ENCODE results near the gene NUFIP1.
"Not testable (repeated sequence)": the region's sequence is repeated elsewhere in the genome, so short reads cannot be mapped to it uniquely, and the experiment has no call there.

NUFIP1 gene

DNA sequence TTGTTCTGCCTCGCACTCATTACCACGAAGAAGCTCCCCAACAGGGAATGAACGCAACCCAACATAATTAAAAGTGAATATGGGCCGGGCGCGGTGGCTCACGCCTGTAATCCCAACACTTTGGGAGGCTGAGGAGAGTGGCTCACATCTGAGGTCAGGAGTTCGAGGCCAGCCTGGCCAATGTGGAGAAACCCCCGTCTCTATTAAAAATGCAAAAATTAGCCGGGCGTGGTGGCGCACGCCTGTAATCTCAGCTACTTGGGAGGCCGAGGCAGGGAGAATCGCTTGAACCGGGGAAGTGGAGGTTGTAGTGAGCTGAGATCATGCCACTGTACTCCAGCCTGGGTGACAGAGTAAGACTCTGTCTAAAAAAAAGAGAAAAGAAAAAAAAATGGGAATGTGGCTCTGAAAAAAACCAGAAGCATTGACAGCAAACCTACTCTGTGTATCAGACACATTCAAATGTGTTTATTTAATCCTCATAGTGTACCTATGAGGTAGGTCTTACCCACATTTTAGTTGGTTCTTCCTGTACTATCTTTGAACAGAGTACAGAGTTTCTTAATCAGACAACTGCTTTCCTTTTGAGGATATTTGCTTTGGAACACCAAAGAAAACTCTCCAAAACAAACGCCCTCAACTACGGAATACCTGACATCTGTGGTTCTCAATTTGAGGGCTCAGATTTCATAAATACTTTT is 70.0 kb downstream of the NUFIP1 start:
- no peak for DNase-seq (ENCODE audit: low read depth, low spot score)

DNA sequence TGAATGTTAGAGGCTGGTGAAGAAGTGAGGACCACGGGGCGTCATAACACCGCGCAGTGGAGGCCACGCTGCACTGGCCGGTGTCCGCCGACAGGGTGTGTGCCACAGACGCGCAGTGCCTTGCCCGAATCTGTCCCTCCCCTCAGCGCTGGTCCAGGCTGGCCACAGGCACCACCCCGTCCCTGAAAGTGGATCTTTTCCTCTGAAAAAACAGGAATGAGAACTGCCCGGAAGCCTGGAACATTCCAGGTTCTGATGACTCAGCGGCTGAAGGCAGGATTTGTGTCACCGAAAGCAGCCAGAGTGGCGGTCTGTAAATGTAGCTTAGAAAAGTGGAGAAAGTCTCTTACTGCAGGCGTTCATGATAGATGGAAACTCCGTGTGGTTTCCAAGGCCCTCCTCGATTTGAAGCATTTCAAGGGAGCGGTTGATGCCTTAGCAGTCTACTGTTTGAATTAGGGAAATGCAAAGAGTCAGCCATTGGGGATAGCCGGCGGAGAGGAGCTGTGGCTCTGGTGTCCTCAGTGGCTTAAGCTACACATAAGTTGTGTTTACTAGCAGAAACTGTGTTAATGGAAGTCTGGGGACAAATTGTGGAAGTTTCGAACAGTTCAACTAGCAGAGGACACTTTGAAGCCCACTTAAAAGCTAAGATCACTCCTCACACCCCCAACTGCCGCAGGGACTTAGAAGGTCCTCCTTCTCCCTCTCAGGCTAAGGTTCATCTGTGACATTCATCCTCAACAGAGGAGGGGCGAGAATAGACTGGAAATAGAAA is 70.8 kb downstream of the NUFIP1 start:
- peak; percentile 84 for DNase-seq (ENCODE audit: low read depth, low spot score)

- peak; percentile 91 for DNase-seq (ENCODE audit: low read depth, low spot score)
Measured at GRCh38 chr13:44917589-44918325, 71.5 kb downstream of the NUFIP1 start.

DNA sequence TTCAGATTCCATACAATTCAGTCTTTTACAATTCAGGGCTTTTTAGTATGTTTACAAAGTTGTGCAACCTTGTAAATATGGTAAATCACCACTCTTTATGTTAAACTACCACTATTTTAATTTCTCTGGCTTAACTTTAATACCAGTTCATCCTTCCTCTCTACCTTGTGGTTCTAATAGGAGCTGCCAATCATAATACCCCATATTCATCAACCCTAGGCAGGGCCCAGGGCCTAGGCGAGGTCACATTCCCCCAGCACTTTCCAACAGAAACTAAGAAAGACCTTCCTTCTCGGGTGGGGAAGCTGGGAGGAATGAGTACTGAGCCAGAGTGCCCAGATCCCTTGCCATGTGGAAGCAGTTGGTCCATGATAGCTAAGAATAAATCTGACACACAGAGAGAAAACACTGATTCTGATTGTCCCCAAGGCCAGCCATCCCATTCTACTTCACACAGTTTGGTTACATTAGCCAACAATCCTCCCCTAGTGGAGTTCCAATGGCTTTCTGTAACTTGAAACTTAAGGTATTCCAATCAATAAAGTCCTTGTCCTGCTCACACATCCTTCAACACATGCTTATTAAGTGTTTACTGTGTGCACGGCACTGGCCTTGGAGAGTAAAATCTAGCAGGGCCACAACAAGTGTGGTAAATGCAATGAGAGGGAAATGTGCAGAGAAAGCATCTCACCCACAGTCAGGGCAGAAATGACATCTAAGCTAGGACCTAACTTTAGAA is 76.8 kb downstream of the NUFIP1 start:
- DNase-seq (ENCODE audit: low read depth, low spot score): no peak

- no peak for DNase-seq (ENCODE audit: low read depth, low spot score)
Measured at GRCh38 chr13:44908712-44909111, 80.6 kb downstream of the NUFIP1 start.

DNA sequence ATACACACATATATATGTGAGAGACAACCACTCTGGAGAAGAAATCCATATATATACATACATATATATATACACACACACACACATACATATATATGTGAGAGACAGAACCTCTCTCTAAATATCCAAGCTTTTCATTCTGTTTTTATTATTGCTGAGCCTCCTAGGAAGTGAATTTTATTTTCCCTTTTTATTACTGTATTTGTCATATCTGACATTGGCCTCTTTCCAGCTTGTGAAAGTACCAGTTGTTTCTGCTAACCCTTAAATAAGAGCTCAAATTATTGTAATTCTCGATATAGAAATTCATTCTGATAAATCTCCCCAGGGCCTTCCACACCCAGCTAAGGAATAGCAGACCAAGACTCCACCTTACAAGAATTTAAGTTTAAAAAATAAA is 81.0 kb downstream of the NUFIP1 start:
- DNase-seq (ENCODE audit: low read depth, low spot score): no peak

DNA sequence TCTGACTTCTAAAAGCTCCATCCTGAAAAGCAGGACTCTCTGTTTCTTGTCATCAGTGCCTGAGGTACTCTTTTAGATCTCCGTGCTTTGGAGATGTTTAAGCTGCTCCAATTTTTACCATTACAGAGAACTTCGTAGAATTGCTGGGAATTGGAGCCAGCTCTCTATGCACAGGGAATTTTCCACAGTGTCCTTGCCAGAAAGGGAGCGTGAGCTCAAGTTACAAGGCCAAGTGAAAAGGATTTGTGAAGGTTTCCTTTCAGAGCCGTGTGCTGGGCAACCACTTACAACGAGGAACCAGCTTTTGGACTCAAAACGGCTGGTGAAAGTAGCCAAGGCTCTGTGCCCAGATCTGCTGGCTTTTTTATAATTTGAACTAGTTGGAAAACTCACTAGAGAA is 82.6 kb downstream of the NUFIP1 start:
- DNase-seq (ENCODE audit: low read depth, low spot score): no peak

GRCh38 chr13:44906230-44906629 is 83.0 kb downstream of the NUFIP1 start:
- no peak for DNase-seq (ENCODE audit: low read depth, low spot score)

GRCh38 chr13:44905556-44905955 is 83.7 kb downstream of the NUFIP1 start:
- no peak for DNase-seq (ENCODE audit: low read depth, low spot score)

DNA sequence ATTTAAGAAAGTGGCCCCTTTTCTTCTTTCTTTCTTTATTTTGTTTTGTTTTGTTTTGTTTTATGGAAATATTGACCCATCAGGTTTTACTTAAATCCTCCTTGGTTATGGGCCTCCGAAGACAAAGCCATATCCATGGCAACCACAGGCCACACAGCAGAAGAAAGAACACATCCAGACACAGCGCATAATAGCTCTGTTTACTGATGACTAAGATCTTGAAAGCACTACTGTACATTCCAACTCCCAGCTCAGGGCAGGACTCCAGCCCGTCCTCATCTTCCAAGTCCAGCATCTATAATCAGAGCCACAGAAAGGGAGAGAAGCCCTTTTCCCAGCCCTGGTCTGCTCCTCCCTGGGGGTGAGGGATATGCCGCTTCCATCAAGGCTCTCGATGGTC is 84.3 kb downstream of the NUFIP1 start:
- no peak for DNase-seq (ENCODE audit: low read depth, low spot score)

GRCh38 chr13:44903574-44903985 is 85.7 kb downstream of the NUFIP1 start:
- DNase-seq (ENCODE audit: low read depth, low spot score): no peak

DNA sequence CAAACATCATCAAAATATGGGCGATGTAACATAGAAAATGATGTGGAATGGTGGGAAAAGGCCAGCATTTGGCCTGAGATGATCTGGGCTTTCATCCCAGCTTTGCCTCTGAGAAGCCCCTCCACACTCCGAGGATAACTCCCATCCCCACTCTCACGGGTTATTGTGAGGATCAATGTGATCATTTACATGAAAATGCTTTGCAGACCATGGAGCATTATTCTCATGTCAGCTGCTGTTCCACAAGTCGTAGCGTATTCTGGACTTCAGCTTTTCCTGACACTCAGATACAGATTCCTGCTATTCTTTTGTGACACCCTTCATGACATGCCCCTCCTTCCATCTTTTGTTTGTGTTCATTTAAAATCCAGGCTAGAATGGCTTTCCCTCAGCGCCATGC is 86.5 kb downstream of the NUFIP1 start:
- no peak for DNase-seq (ENCODE audit: low read depth, low spot score)

- no peak for DNase-seq (ENCODE audit: low read depth, low spot score)
Measured at GRCh38 chr13:44899967-44900366, 89.3 kb downstream of the NUFIP1 start.

DNA sequence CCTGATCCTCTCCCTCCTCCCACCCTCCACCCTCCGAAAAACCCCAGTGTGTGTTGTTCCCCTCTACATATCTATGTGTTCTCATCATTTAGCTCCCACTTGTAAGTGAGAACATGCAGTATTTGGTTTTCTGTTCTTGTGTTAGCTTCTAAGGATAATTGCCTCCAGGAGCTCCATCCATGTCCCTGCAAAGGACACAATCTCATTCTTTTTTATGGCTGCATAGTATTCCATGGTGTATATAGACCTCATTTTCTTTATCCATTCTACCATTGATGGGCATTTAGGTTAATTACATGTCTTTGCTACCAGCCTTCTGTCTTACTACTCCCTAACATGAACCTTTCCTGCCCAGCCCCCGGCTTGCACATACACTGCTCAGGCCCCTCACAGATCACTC is 91.0 kb downstream of the NUFIP1 start:
- DNase-seq (ENCODE audit: low read depth, low spot score): not testable (repeated sequence)

DNA sequence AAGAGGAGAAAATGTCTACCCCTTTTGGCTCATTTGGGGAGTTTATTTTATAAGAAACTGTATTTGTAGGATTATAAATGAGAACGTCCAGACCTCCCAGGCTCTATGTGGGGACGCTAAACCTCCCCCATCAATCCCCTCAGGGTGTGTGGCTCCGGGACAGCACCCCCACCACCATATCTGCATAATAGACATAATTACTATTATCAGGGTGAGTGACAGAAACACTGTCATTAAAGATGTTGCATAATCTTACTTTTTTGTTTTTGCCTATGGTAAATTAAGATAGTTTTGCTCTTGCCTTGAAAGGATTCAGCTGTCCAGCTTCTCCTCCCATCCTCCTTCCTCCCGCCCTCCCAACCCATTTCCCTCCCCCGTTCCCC is 93.3 kb downstream of the NUFIP1 start:
- no peak for DNase-seq (ENCODE audit: low read depth, low spot score)

DNA sequence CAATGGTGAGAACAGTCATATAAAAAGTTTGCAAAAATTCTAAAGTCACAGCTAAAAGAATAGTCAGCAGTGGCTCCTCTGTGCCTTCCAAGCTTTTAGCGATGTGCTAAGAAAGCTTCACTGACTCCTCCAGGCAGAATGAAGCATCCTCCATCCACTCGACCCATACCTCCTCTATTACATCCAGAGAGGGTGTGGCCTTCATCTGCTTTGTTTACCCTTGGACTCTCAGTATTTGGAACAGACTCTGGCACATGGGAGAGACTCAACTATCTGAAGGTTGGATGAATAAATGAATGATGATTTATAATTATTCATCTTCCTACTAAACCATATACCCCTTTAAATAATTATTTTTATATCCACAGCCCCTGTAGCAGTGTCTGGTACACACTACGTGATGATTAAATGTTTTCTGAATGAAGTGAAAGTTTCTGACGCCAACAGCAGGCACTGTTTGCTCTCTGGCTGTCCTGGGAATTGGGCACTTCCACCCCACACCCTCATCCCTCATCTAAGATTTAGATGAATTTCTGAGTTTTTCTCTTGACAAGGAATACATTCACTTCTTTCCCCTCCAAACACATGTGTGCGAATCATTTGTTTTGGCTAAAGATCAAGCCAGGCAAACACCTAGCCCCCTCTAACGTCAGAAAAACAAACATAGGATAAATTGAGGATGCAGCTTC is 93.9 kb downstream of the NUFIP1 start:
- no peak for DNase-seq (ENCODE audit: low read depth, low spot score)

- DNase-seq (ENCODE audit: low read depth, low spot score): no peak
Measured at GRCh38 chr13:44894001-44894770, 95.1 kb downstream of the NUFIP1 start.
